WTC11 (cell line): ENCODE results near the gene TXNRD2. TPM values are rescaled to one million over a fixed set of nuclear protein-coding genes. Genes with fewer than 3 reads are reported as not detected.

Experiments used
- ATAC-seq: fragments of 200-7000 bp; cut with Tn5 transposase; 2 replicates; pipeline ENCODE4 v1.10.0; 2021; ENCODE audit warnings: mild to moderate bottlenecking, moderate library complexity
- CTCF ChIA-PET: fragments of 300-600 bp; sonication (Branson Sonifier 250); formaldehyde crosslinking; loops from one replicate; lab custom pipeline; 2021; ENCODE audit warnings: antibody characterized with exemption; lab: Charles Lee
- POLR2A ChIA-PET: fragments of 350-600 bp; sonication (Branson Sonifier 250); formaldehyde crosslinking; loops from one replicate; lab custom pipeline; 2021; ENCODE audit warnings: antibody characterized with exemption; lab: Charles Lee
- DNase-seq: peaks from one replicate; pipeline ENCODE4 v3.0.0; 2021; ENCODE audit warnings: low spot score
- H3K27ac Mint-ChIP-seq: 2 replicates; pipeline ENCODE4 v1.8.0; 2021; ENCODE audit warnings: mixed read lengths
- H3K27me3 Mint-ChIP-seq: 2 replicates; pipeline ENCODE4 v1.8.0; 2021; ENCODE audit warnings: low read depth, mild to moderate bottlenecking, moderate library complexity, mixed read lengths
- H3K36me3 Mint-ChIP-seq: 2 replicates; pipeline ENCODE4 v1.8.0; 2021; ENCODE audit warnings: mixed read lengths
- H3K4me1 Mint-ChIP-seq: 2 replicates; pipeline ENCODE4 v1.8.0; 2022; ENCODE audit warnings: mixed read lengths
- H3K4me3 Mint-ChIP-seq: 2 replicates; pipeline ENCODE4 v1.8.0; 2021; ENCODE audit warnings: mild to moderate bottlenecking, moderate library complexity, mixed read lengths
- H3K9me3 Mint-ChIP-seq: 2 replicates; pipeline ENCODE4 v1.8.0; 2021; ENCODE audit warnings: mixed read lengths
- ARID4B ChIP-seq: sonication (generic); formaldehyde crosslinking; IDR thresholded peaks from 2 replicates; pipeline ENCODE4 v1.8.0; 2023; ENCODE audit warnings: missing genetic modification reagents, mild to moderate bottlenecking, borderline replicate concordance
- ATF2 ChIP-seq: sonication (generic); formaldehyde crosslinking; IDR thresholded peaks from 2 replicates; pipeline ENCODE4 v1.8.1; 2022; ENCODE audit warnings: low read depth, missing genetic modification reagents, borderline replicate concordance
- CDX4 ChIP-seq: fragments of 250-450 bp; sonication (Bioruptor Pico); IDR thresholded peaks from 2 replicates; pipeline ENCODE4 v1.9.0; 2021; ENCODE audit warnings: moderate library complexity, mild to moderate bottlenecking, inconsistent platforms, borderline replicate concordance
- E2F5 ChIP-seq: sonication (generic); formaldehyde crosslinking; IDR thresholded peaks from 2 replicates; pipeline ENCODE4 v1.8.1; 2022; ENCODE audit warnings: mild to moderate bottlenecking, moderate library complexity, missing genetic modification reagents
- FOXK1 ChIP-seq: sonication (generic); formaldehyde crosslinking; IDR thresholded peaks from 2 replicates; pipeline ENCODE4 v1.8.0; 2022; ENCODE audit warnings: mild to moderate bottlenecking, moderate library complexity, missing genetic modification reagents
- FOXP1 ChIP-seq: sonication (generic); formaldehyde crosslinking; IDR thresholded peaks from 2 replicates; pipeline ENCODE4 v1.8.0; 2022; ENCODE audit warnings: missing genetic modification reagents, mild to moderate bottlenecking, moderate library complexity, borderline replicate concordance
- GABPB1 ChIP-seq: sonication (generic); formaldehyde crosslinking; IDR thresholded peaks from 2 replicates; pipeline ENCODE4 v1.8.1; 2023; ENCODE audit warnings: mild to moderate bottlenecking, missing genetic modification reagents
- HMGA2 ChIP-seq: fragments of 250-450 bp; sonication (Bioruptor Pico); IDR thresholded peaks from 2 replicates; pipeline ENCODE4 v1.4.0; 2021; ENCODE audit warnings: mild to moderate bottlenecking, moderate library complexity
- JUN ChIP-seq: sonication (generic); formaldehyde crosslinking; IDR thresholded peaks from 2 replicates; pipeline ENCODE4 v1.8.0; 2023; ENCODE audit warnings: mild to moderate bottlenecking, missing genetic modification reagents
- MXD4 ChIP-seq: fragments of 250-450 bp; sonication (Bioruptor Pico); IDR thresholded peaks from 2 replicates; pipeline ENCODE4 v1.8.0; 2021; ENCODE audit warnings: mild to moderate bottlenecking, moderate library complexity, borderline replicate concordance
- SP1 ChIP-seq: sonication (generic); formaldehyde crosslinking; conservative IDR thresholded peaks from 2 replicates; pipeline ENCODE4 v1.8.1; 2022; ENCODE audit warnings: missing genetic modification reagents
- STAT6 ChIP-seq: sonication (generic); formaldehyde crosslinking; conservative IDR thresholded peaks from 2 replicates; pipeline ENCODE4 v1.8.1; 2023; ENCODE audit warnings: mild to moderate bottlenecking, low read depth, missing genetic modification reagents, moderate library complexity
- TEAD4 ChIP-seq: sonication (generic); formaldehyde crosslinking; IDR thresholded peaks from 2 replicates; pipeline ENCODE4 v1.8.0; 2022; ENCODE audit warnings: mild to moderate bottlenecking, missing genetic modification reagents
- ZNF671 ChIP-seq: fragments of 250-450 bp; sonication (Bioruptor Pico); IDR thresholded peaks from 2 replicates; pipeline ENCODE4 v1.8.0; 2021; ENCODE audit warnings: mild to moderate bottlenecking
- total RNA-seq: library from RNA; stranded (reverse); gene quantifications from 3 replicates; pipeline ENCODE4 v1.2.3, GENCODE V29; 2021
- TF ChIP-seq, protein P1 (sequence below): sonication (generic); formaldehyde crosslinking; IDR thresholded peaks from 2 replicates; pipeline ENCODE4 v1.8.0; 2023; ENCODE audit warnings: mild to moderate bottlenecking, missing genetic modification reagents

Gene TXNRD2
- total RNA-seq, 1 experiment from 2014 or later = 15.9 TPM

- H3K4me1 Mint-ChIP-seq = peaks cover 23% of the 10 kb centered on the region
- no peaks in the 10 kb centered on the region for H3K9me3 Mint-ChIP-seq
- ATAC-seq (no peak), DNase-seq (no peak)
- TF ChIP-seq, protein P1, sequence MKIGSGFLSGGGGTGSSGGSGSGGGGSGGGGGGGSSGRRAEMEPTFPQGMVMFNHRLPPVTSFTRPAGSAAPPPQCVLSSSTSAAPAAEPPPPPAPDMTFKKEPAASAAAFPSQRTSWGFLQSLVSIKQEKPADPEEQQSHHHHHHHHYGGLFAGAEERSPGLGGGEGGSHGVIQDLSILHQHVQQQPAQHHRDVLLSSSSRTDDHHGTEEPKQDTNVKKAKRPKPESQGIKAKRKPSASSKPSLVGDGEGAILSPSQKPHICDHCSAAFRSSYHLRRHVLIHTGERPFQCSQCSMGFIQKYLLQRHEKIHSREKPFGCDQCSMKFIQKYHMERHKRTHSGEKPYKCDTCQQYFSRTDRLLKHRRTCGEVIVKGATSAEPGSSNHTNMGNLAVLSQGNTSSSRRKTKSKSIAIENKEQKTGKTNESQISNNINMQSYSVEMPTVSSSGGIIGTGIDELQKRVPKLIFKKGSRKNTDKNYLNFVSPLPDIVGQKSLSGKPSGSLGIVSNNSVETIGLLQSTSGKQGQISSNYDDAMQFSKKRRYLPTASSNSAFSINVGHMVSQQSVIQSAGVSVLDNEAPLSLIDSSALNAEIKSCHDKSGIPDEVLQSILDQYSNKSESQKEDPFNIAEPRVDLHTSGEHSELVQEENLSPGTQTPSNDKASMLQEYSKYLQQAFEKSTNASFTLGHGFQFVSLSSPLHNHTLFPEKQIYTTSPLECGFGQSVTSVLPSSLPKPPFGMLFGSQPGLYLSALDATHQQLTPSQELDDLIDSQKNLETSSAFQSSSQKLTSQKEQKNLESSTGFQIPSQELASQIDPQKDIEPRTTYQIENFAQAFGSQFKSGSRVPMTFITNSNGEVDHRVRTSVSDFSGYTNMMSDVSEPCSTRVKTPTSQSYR (CRISPR knock-in tag) = no peak
- no peak for TF ChIP-seq FOXP1 (CRISPR knock-in tag)
- H3K27me3 Mint-ChIP-seq = no peaks in the 10 kb centered on the region
- H3K36me3 Mint-ChIP-seq = peaks cover 6% of the 10 kb centered on the region
- ChIA-PET POLR2A (no interaction called here), CTCF (interaction anchor here (0.5 to 3.7 kb wide), 4 partner anchors 12 to 96 kb away, joined by 3 to 38 read pairs (median 3); no protein-coding TSS in a partner anchor)
- peak overlapping the region; percentile 43 for H3K27ac Mint-ChIP-seq
- H3K4me3 Mint-ChIP-seq = no peak overlapping the region
These were observed 9.7 kb upstream of the TXNRD2 start for GRCh38 chr22:19951346-19951745.

DNA sequence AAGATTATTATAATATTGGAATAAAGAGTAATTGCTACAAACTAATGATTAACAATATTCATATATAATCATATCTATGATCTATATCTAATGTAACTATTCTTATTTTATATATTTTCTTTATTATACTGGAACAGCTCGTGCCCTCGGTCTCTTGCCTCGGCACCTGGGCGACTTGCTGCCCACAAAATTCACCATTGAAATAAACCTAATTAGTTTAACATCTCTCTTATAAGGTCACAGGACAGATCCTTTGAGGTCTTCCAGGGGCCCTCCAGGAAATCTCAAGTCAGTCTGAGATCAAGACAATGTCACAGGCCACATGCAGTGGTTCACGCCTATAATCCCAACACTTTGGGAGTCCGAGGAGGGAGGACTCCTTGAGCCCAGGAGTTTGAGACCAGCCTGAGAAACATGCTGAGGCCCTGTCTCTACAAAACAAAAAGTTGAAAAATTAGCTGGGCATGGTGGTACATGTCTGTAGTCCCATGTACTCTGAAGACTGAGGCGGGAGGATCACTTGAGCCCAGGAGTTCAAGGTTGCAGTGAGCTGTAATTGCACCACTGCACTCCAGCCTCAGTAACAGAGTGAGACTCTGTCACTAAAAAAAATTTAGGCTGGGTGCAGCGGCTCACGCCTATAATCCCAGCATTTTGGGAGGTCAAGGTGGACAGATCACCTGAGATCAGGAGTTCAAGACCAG, 6.6 kb upstream of the TXNRD2 start:
- ChIA-PET CTCF (interaction anchor here (0.6 to 2.8 kb wide), 25 partner anchors 9 to 269 kb away, joined by 3 to 22 read pairs (median 4); partner anchors contain the start of genes GP1BB and TANGO2), POLR2A (no interaction called here)
- TF ChIP-seq FOXK1 (CRISPR knock-in tag) = no peak
- H3K27ac Mint-ChIP-seq = no peak overlapping the region
- DNase-seq (no peak), ATAC-seq (no peak)
- peaks cover 14% of the 10 kb centered on the region for H3K36me3 Mint-ChIP-seq
- no peak overlapping the region for H3K4me3 Mint-ChIP-seq
- H3K9me3 Mint-ChIP-seq = no peaks in the 10 kb centered on the region
- H3K27me3 Mint-ChIP-seq = no peaks in the 10 kb centered on the region
- peaks cover 19% of the 10 kb centered on the region for H3K4me1 Mint-ChIP-seq

DNA sequence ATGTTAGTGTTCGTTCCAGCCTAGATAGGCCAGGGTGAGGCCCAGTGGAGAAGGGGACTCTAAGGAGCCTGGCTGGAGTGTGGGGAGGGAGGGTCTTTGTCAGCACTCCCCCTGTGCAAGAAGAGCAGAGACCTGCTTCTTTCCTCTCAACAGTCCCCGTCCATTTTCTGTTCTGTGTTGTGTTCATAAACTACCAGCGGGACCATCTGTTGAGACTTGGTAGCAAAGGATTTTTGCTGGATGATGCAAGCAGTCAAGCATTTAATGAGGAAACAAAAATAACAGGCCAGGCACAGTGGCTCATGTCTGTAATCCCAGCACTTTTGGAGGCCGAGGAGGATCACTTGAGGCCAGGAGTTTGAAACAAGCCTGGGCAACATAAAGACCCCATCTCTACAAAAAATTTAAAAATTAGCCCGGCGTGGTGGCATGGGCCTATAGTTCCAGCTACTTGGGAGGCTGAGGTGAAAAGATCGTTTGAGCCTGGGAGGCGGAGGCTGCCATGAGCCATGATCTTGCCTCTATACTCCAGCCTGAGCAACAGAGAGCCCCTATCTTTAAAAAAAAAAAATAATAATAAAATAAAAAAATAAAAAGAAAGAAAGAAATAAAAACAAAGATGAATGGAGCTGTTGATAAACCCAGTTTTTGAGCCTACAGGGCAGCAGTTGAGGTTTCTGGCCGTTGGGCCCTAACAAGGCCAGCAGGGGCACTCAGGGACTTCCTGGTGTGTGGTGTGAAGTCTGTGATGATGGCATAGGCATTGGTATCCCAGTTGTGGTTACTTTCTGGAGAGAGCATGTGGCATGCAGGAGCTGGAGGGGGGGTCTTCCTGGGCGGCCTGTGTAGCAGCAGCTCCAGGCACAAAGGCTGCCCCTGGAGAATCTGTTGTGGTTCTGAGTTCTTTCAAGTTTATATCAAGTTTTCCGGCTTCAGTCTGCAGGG, 1.7 kb upstream of the TXNRD2 start:
- peak overlapping the region; percentile 78 for H3K4me3 Mint-ChIP-seq
- no peaks in the 10 kb centered on the region for H3K9me3 Mint-ChIP-seq
- H3K4me1 Mint-ChIP-seq = peaks cover 27% of the 10 kb centered on the region
- no peak for DNase-seq
- H3K27me3 Mint-ChIP-seq = no peaks in the 10 kb centered on the region
- ChIA-PET CTCF (interaction anchor here (0.9 to 3.7 kb wide), 9 partner anchors 9 to 213 kb away, joined by 3 to 21 read pairs (median 6); no protein-coding TSS in a partner anchor), POLR2A (interaction anchor here (0.6 kb wide), 1 partner anchor 426 kb away, joined by 3 read pairs; no protein-coding TSS in a partner anchor)
- H3K27ac Mint-ChIP-seq = peak overlapping the region; percentile 91
- peaks cover 7% of the 10 kb centered on the region for H3K36me3 Mint-ChIP-seq
- no peak for ATAC-seq
- no peak for TF ChIP-seq SP1 (CRISPR knock-in tag)
- no peak for TF ChIP-seq TEAD4 (CRISPR knock-in tag)
- TF ChIP-seq GABPB1 (CRISPR knock-in tag) = peak; percentile 89
- TF ChIP-seq JUN (CRISPR knock-in tag) = no peak
- TF ChIP-seq ZNF671 (CRISPR knock-in tag) = no peak
- no peak for TF ChIP-seq CDX4 (CRISPR knock-in tag)
- no peak for TF ChIP-seq ARID4B
- no peak for TF ChIP-seq E2F5 (CRISPR knock-in tag)
- peak; percentile 57 for TF ChIP-seq HMGA2
- TF ChIP-seq ATF2 (CRISPR knock-in tag) = no peak
- TF ChIP-seq MXD4 (CRISPR knock-in tag) = no peak
- no peak for TF ChIP-seq STAT6 (CRISPR knock-in tag)
